Sigmoid colon (tissue), 4 donors: ENCODE measurements around the gene NAALADL2.

ENCODE experiments used
- CTCF ChIP-seq, 4 experiments: fragments of 450-650 bp in 3 of 4; fragments of 200-600 bp in 1 of 4; IDR thresholded peaks; one replicate each; pipeline ENCODE4 v1.5.1; 2016 to 2019; ENCODE audit warnings: antibody characterized with exemption in 4 of 4, mild to moderate bottlenecking in 3 of 4, moderate library complexity in 2 of 4
- POLR2A ChIP-seq, 2 donors: fragments of 450-650 bp; IDR thresholded peaks; one replicate each; pipeline ENCODE4 v1.6.1; 2016; ENCODE audit warnings: antibody characterized with exemption in 2 of 2, mild to moderate bottlenecking in 2 of 2, moderate library complexity in 2 of 2
- POLR2AphosphoS5 ChIP-seq, 4 donors: sonication (generic); formaldehyde crosslinking; IDR thresholded peaks; one replicate each; pipeline ENCODE4 v1.6.1; 2017; ENCODE audit warnings: antibody characterized with exemption in 4 of 4

GRCh38 chr3:175839366-175840005 is 980.4 kb downstream of the NAALADL2 start:
- no peak for TF ChIP-seq POLR2AphosphoS5 (IDR thresholded peaks at IDR 0.05)
- TF ChIP-seq POLR2A (IDR thresholded peaks at IDR 0.05), result no peak
- TF ChIP-seq CTCF (IDR thresholded peaks at IDR 0.05), result no peak
